KMS-11 (cell line): ENCODE data around the gene PAPOLB.

Experiments
- H2AFZ ChIP-seq: fragments of 200-600 bp; sonication (generic); 2 replicates; pipeline ENCODE4 v1.6.1; 2016; ENCODE audit warnings: antibody characterized with exemption, mixed run types, low read depth
- H3K27ac ChIP-seq: fragments of 200-600 bp; sonication (generic); 2 replicates; pipeline ENCODE4 v1.6.1; 2016; ENCODE audit warnings: mild to moderate bottlenecking, mixed run types
- H3K27me3 ChIP-seq: fragments of 200-600 bp; sonication (generic); 2 replicates; pipeline ENCODE4 v1.6.1; 2017; ENCODE audit warnings: mild to moderate bottlenecking, low read depth, mixed run types, moderate library complexity; ENCODE audit not compliant: insufficient read depth
- H3K36me3 ChIP-seq: fragments of 200-600 bp; sonication (generic); 2 replicates; pipeline ENCODE4 v1.6.1; 2017; ENCODE audit warnings: mild to moderate bottlenecking, mixed run types; ENCODE audit not compliant: insufficient read depth
- H3K4me1 ChIP-seq: fragments of 200-600 bp; sonication (generic); 2 replicates; pipeline ENCODE4 v1.6.1; 2016; ENCODE audit warnings: mild to moderate bottlenecking, low read depth, mixed run types; ENCODE audit not compliant: poor library complexity, severe bottlenecking
- H3K4me2 ChIP-seq: fragments of 200-600 bp; sonication (generic); 2 replicates; pipeline ENCODE4 v1.7.0; 2016; ENCODE audit warnings: mild to moderate bottlenecking, mixed run types
- H3K4me3 ChIP-seq: fragments of 200-600 bp; sonication (generic); IDR thresholded peaks from 2 replicates; pipeline ENCODE4 v1.6.1; 2017; ENCODE audit warnings: low read depth, low read length, mixed read lengths; ENCODE audit not compliant: insufficient read depth
- H3K79me2 ChIP-seq: fragments of 200-600 bp; sonication (generic); 2 replicates; pipeline ENCODE4 v1.6.1; 2016; ENCODE audit warnings: low read depth, mixed run types; ENCODE audit not compliant: insufficient read depth
- H3K9ac ChIP-seq: fragments of 200-600 bp; sonication (generic); 2 replicates; pipeline ENCODE4 v1.6.1; 2016; ENCODE audit warnings: mild to moderate bottlenecking, mixed run types
- H4K20me1 ChIP-seq: fragments of 200-600 bp; sonication (generic); 2 replicates; pipeline ENCODE4 v1.6.1; 2016; ENCODE audit warnings: mild to moderate bottlenecking, mixed run types; ENCODE audit not compliant: insufficient read depth
- CTCF ChIP-seq: fragments of 200-600 bp; sonication (generic); conservative IDR thresholded peaks from 2 replicates; pipeline ENCODE4 v1.6.1; 2017; ENCODE audit warnings: low read depth, mild to moderate bottlenecking, antibody characterized with exemption, low read length, moderate library complexity, mixed read lengths

Gene PAPOLB

DNA sequence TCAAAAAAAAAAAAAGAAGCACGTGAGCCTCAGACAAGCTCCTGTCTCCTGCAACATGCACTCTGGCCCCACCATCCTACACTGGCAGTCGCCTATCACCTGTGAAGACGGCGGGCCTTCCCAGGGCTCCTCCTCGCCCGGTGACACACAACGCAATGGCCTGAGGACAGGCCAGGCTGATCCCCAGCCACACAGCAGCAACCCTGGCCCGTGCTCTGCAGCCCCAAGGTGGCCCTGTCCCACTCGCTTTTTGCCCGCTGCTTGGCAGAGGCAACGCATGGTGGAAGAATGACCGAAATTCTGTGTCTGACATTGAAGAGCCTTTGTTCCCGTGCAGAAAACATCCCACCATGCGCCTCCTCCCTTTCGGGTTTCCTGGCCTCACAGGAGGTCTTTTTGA is 13.6 kb upstream of the PAPOLB start:
- no peaks in the 10 kb centered on the region for H3K79me2 ChIP-seq
- H2AFZ ChIP-seq: no peak overlapping the region
- no peaks in the 10 kb centered on the region for H3K4me1 ChIP-seq
- no peaks in the 10 kb centered on the region for H4K20me1 ChIP-seq
- H3K36me3 ChIP-seq: no peaks in the 10 kb centered on the region
- H3K9ac ChIP-seq: no peak overlapping the region
- no peak overlapping the region for H3K4me2 ChIP-seq
- H3K4me3 ChIP-seq: no peak overlapping the region
- no peak for TF ChIP-seq CTCF
- H3K27ac ChIP-seq: no peak overlapping the region
- H3K27me3 ChIP-seq: no peaks in the 10 kb centered on the region

DNA sequence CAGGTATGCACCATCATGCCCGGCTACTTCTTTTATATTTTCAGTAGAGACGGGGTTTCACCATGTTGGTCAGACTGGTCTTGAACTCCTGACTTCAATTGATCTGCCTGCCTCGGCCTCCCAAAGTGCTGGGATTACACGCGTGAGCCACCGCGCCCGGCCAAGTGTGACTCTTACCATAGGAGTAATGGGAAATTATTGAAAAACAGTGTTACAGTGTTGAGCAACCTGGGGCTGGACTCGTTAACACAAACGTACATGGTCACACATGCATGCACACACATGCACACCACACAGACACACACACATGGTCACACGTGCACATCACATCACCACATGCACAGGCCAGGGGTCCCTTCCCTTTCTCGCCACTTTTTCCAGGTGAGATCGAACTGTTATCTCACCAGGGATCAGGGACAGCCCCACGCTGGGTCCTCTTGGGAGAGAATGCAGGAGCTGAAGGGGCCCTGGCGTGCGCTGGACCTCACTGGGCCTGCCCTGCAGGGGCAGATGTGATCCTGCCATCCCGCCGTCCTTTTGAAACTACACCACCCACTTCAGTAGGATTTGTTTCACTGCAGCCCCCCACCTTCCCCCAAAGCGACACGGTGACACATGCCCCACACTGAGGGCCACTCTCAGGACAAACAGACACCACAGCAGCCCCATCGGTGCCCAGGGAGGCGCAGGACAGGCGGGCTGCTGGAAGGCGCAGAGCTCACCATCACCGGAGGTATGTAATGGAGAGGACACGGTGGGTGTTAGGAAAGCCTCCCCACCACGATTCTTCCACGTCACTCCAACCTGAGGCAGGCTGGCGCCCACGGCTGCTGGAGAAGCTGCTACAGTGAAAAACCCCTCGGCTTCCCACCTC is 11.5 kb upstream of the PAPOLB start:
- Histone ChIP-seq H4K20me1 (no peaks in the 10 kb centered on the region), H3K9ac (no peak overlapping the region), H3K36me3 (no peaks in the 10 kb centered on the region), H3K27ac (no peak overlapping the region), H2AFZ (no peak overlapping the region), H3K4me2 (no peak overlapping the region), H3K4me3 (no peak overlapping the region), H3K4me1 (no peaks in the 10 kb centered on the region), H3K27me3 (no peaks in the 10 kb centered on the region), H3K79me2 (no peaks in the 10 kb centered on the region)
- no peak for TF ChIP-seq CTCF

- H2AFZ ChIP-seq: no peak overlapping the region
- no peaks in the 10 kb centered on the region for H3K27me3 ChIP-seq
- H3K4me2 ChIP-seq: no peak overlapping the region
- H3K36me3 ChIP-seq: no peaks in the 10 kb centered on the region
- H3K27ac ChIP-seq: no peak overlapping the region
- H3K9ac ChIP-seq: no peak overlapping the region
- H3K79me2 ChIP-seq: no peaks in the 10 kb centered on the region
- H4K20me1 ChIP-seq: no peaks in the 10 kb centered on the region
- no peak overlapping the region for H3K4me3 ChIP-seq
- TF ChIP-seq CTCF: no peak
- no peaks in the 10 kb centered on the region for H3K4me1 ChIP-seq
Observed at GRCh38 chr7:4871930-4872675, 10.3 kb upstream of the PAPOLB start.

DNA sequence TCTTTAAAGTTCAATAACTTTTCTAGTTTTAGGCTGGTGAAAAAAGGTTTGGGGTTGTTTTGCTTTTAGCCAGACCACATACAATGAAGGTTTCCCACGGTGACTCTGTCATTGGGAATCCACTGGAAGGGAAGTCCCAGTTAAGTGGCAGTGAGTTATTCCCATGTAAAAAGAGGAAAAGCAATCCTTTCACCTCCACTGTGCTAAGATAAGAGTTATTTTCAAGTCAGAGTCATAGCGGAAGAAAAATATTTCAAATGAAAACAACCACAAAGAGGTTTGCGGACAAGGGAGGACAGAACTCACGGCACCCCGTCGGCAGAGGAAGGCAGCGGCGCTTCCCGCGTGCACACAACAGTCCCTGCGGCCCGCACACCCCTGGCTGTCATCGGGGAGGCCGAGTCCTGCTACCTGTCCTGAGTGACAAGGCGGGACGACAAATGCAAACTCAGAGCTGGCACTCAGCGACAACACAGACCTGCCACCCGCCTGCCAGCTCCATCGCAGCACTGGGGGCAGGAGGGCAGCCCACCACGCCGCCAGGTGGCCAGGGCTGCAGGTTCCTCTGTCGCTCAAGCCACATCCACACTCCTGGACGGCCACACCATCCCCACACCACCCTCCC is 9.3 kb upstream of the PAPOLB start:
- no peak for TF ChIP-seq CTCF
- no peaks in the 10 kb centered on the region for H3K27me3 ChIP-seq
- H3K27ac ChIP-seq: no peak overlapping the region
- H3K4me1 ChIP-seq: no peaks in the 10 kb centered on the region
- H3K36me3 ChIP-seq: no peaks in the 10 kb centered on the region
- H3K9ac ChIP-seq: no peak overlapping the region
- no peak overlapping the region for H3K4me2 ChIP-seq
- no peak overlapping the region for H3K4me3 ChIP-seq
- no peaks in the 10 kb centered on the region for H3K79me2 ChIP-seq
- H2AFZ ChIP-seq: no peak overlapping the region
- no peaks in the 10 kb centered on the region for H4K20me1 ChIP-seq
